H9 (cell line): ENCODE measurements around the gene FLNA. TPM values are rescaled to one million over a fixed set of nuclear protein-coding genes. Genes with fewer than 3 reads are reported as not detected.

ENCODE experiments used
- DNase-seq: peaks from one replicate; pipeline ENCODE4 v3.0.0-alpha.2; 2017
- H2AFZ ChIP-seq: one replicate; pipeline ENCODE4 v1.6.1; 2013; ENCODE audit warnings: mild to moderate bottlenecking, low read length, control low read depth, moderate library complexity
- H2AK5ac ChIP-seq: 2 replicates; pipeline ENCODE4 v1.6.1; 2013; ENCODE audit warnings: low read length, control low read depth, mixed read lengths; ENCODE audit not compliant: insufficient read length
- H2BK120ac ChIP-seq: one replicate; pipeline ENCODE4 v1.6.1; 2013; ENCODE audit warnings: low read depth, mild to moderate bottlenecking, low read length, control low read depth, inconsistent platforms; ENCODE audit not compliant: poor library complexity, severe bottlenecking
- H2BK12ac ChIP-seq: 2 replicates; pipeline ENCODE4 v1.6.1; 2013; ENCODE audit warnings: low read length, control low read depth, mixed read lengths, low read depth; ENCODE audit not compliant: insufficient read length
- H2BK15ac ChIP-seq: 2 replicates; pipeline ENCODE4 v1.6.1; 2013; ENCODE audit warnings: low read depth, low read length, control low read depth
- H2BK20ac ChIP-seq: one replicate; pipeline ENCODE4 v1.6.1; 2013; ENCODE audit warnings: low read depth, mild to moderate bottlenecking, low read length, control low read depth, inconsistent platforms; ENCODE audit not compliant: poor library complexity, severe bottlenecking
- H2BK5ac ChIP-seq: 2 replicates; pipeline ENCODE4 v1.6.1; 2013; ENCODE audit warnings: low read length, control low read depth, mixed read lengths; ENCODE audit not compliant: insufficient read length
- H3K14ac ChIP-seq: 2 replicates; pipeline ENCODE4 v1.6.1; 2013; ENCODE audit warnings: low read length, control low read depth; ENCODE audit not compliant: insufficient read depth
- H3K18ac ChIP-seq: 2 replicates; pipeline ENCODE4 v1.6.1; 2013; ENCODE audit warnings: low read depth, mild to moderate bottlenecking, mixed read lengths, low read length, control low read depth; ENCODE audit not compliant: insufficient read length
- H3K23ac ChIP-seq: 2 replicates; pipeline ENCODE4 v1.6.1; 2013; ENCODE audit warnings: low read length, control low read depth, mixed read lengths, low read depth; ENCODE audit not compliant: insufficient read length
- H3K23me2 ChIP-seq: 2 replicates; pipeline ENCODE4 v1.6.1; 2013; ENCODE audit warnings: low read depth, mild to moderate bottlenecking, mixed read lengths, low read length, control low read depth; ENCODE audit not compliant: insufficient read length, poor library complexity, severe bottlenecking
- H3K27ac ChIP-seq: 2 replicates; pipeline ENCODE4 v1.5.1; 2013; ENCODE audit warnings: low read length, control low read depth, mixed read lengths, low read depth; ENCODE audit not compliant: insufficient read length
- H3K27me3 ChIP-seq: 2 replicates; pipeline ENCODE4 v1.6.1; 2013; ENCODE audit warnings: low read length, control low read depth, inconsistent platforms; ENCODE audit not compliant: insufficient read depth
- H3K4ac ChIP-seq: 2 replicates; pipeline ENCODE4 v1.6.1; 2013; ENCODE audit warnings: low read depth, mild to moderate bottlenecking, control low read depth, inconsistent platforms, low read length, moderate library complexity
- H3K4me1 ChIP-seq: 2 replicates; pipeline ENCODE4 v1.6.1; 2013; ENCODE audit warnings: low read length, control low read depth, inconsistent platforms; ENCODE audit not compliant: insufficient read depth
- H3K4me2 ChIP-seq: 2 replicates; pipeline ENCODE4 v1.6.1; 2013; ENCODE audit warnings: low read length, control low read depth, mixed read lengths; ENCODE audit not compliant: insufficient read length, insufficient read depth
- H3K56ac ChIP-seq: 2 replicates; pipeline ENCODE4 v1.6.1; 2013; ENCODE audit warnings: low read depth, mild to moderate bottlenecking, mixed read lengths, low read length, control low read depth; ENCODE audit not compliant: insufficient read length
- H3K79me1 ChIP-seq: 2 replicates; pipeline ENCODE4 v1.6.1; 2013; ENCODE audit warnings: low read depth, mild to moderate bottlenecking, moderate library complexity, low read length, control low read depth, inconsistent platforms; ENCODE audit not compliant: insufficient read depth, poor library complexity, severe bottlenecking
- H3K79me2 ChIP-seq: 2 replicates; pipeline ENCODE4 v1.6.1; 2013; ENCODE audit warnings: low read length, control low read depth, inconsistent platforms; ENCODE audit not compliant: insufficient read depth
- H3K9ac ChIP-seq: 2 replicates; pipeline ENCODE4 v1.6.1; 2013; ENCODE audit warnings: low read length, control low read depth, mixed read lengths; ENCODE audit not compliant: insufficient read length; ENCODE audit errors: extremely low read depth
- H3K9me3 ChIP-seq: one replicate; pipeline ENCODE4 v1.6.1; 2013; ENCODE audit warnings: low read depth, low read length, inconsistent platforms; ENCODE audit not compliant: control insufficient read depth
- H3T11ph ChIP-seq: one replicate; pipeline ENCODE4 v1.6.1; 2013; ENCODE audit warnings: mild to moderate bottlenecking, low read length, control low read depth, inconsistent platforms
- H4K20me1 ChIP-seq: one replicate; pipeline ENCODE4 v1.6.1; 2013; ENCODE audit not compliant: control insufficient read depth, insufficient read length, insufficient read depth
- H4K5ac ChIP-seq: 2 replicates; pipeline ENCODE4 v1.6.1; 2013; ENCODE audit warnings: low read depth, mild to moderate bottlenecking, mixed read lengths, low read length, control low read depth; ENCODE audit not compliant: insufficient read length
- H4K8ac ChIP-seq: replicated peaks from 2 replicates; pipeline ENCODE4 v1.6.1; 2013; ENCODE audit warnings: low read length, control low read depth, mixed read lengths, low read depth; ENCODE audit not compliant: insufficient read length
- H4K91ac ChIP-seq: 2 replicates; pipeline ENCODE4 v1.6.1; 2013; ENCODE audit warnings: low read depth, mild to moderate bottlenecking, moderate library complexity, mixed read lengths, low read length, control low read depth; ENCODE audit not compliant: insufficient read length
- H3K27ac Mint-ChIP-seq, 3 experiments: 2 replicates in 2 of 3; 3 replicates in 1 of 3; pipeline ENCODE4 v1.8.0; 2020 to 2021; ENCODE audit warnings: mixed read lengths in 3 of 3, mild to moderate bottlenecking in 1 of 3, moderate library complexity in 1 of 3
- H3K27me3 Mint-ChIP-seq: 2 replicates; pipeline ENCODE4 v1.8.0; 2021; ENCODE audit warnings: low read depth, mild to moderate bottlenecking, moderate library complexity, mixed read lengths
- H3K36me3 Mint-ChIP-seq, 3 experiments: 2 replicates in 2 of 3; 3 replicates in 1 of 3; pipeline ENCODE4 v1.8.0; 2020 to 2021; ENCODE audit warnings: low read depth in 3 of 3, mixed read lengths in 3 of 3; ENCODE audit not compliant: insufficient read depth in 1 of 3
- H3K4me1 Mint-ChIP-seq, 2 experiments: 2 replicates each; pipeline ENCODE4 v1.8.0; 2020; ENCODE audit warnings: mixed read lengths in 2 of 2
- H3K4me3 Mint-ChIP-seq, 2 experiments: 2 replicates in 1 of 2; 3 replicates in 1 of 2; pipeline ENCODE4 v1.8.0; 2020 to 2021; ENCODE audit warnings: mild to moderate bottlenecking in 2 of 2, mixed read lengths in 2 of 2, moderate library complexity in 1 of 2
- H3K9me3 Mint-ChIP-seq, 2 experiments: 2 replicates in 1 of 2; 3 replicates in 1 of 2; pipeline ENCODE4 v1.8.0; 2020; ENCODE audit warnings: mild to moderate bottlenecking in 2 of 2, mixed read lengths in 2 of 2, moderate library complexity in 1 of 2
- WGBS: extraction: QIAGEN DNeasy Blood & Tissue Kit; methylation state at CpG from one replicate; pipeline ENCODE4 v1.1.7; 2013; ENCODE audit warnings: missing lambda C conversion rate, low lambda C conversion rate, mixed read lengths; ENCODE audit not compliant: insufficient read length; ENCODE audit errors: extremely low coverage; 5-methylcytosine and 5-hydroxymethylcytosine counted together
- total RNA-seq: library from RNA; stranded (reverse); gene quantifications from 2 replicates; pipeline ENCODE4 v1.2.1, GENCODE V29; 2021
- TF ChIP-seq, protein P1 (sequence below): fragments of 200-600 bp; sonication (generic); conservative IDR thresholded peaks from 3 replicates; pipeline ENCODE4 v1.8.0; 2021; ENCODE audit warnings: antibody characterized with exemption, mild to moderate bottlenecking

Gene FLNA
- total RNA-seq, 1 experiment from 2014 or later = 957 TPM

DNA sequence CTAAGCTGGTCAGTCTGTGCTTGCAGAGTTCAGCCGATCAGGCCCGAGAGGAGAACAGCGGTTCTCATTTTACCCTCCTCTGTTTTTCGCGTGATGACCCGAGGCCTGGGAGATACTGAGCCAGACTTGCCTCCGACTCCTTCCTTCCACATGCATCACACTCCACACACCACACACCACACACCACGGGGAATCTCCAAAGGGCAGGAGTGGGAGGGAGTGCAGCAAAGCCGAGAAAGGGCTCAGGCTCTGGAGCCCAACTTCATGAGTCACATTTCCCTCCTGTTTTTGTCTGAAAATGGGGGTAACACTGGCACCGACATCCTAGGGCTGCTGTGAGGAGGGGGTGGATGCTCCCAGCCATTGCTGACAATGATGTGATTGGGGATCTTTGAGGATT lies 39.9 kb downstream of the FLNA start:
- H2BK120ac ChIP-seq = no peak overlapping the region
- no peak overlapping the region for H3K27ac ChIP-seq
- no peak overlapping the region for H2BK5ac ChIP-seq
- no peak overlapping the region for H3K4me2 ChIP-seq
- H3K79me2 ChIP-seq = no peaks in the 10 kb centered on the region
- no peak overlapping the region for H3K18ac ChIP-seq
- H2BK20ac ChIP-seq = no peak overlapping the region
- H3K56ac ChIP-seq = no peak overlapping the region
- Mint-ChIP-seq H3K27ac (no peak overlapping the region), H3K4me3 (no peak overlapping the region; a peak in 1 of 5 replicates), H3K36me3 (peaks cover 0 to 6% (median 2%) of the 10 kb centered on the region in 3 experiments; a peak in 3 of 7 replicates), H3K27me3 (peaks cover 7% of the 10 kb centered on the region), H3K4me1 (peaks cover 3 to 4% of the 10 kb centered on the region in 2 experiments; a peak in 3 of 4 replicates), H3K9me3 (peaks cover 58 to 64% of the 10 kb centered on the region in 2 experiments)
- TF ChIP-seq, protein P1, sequence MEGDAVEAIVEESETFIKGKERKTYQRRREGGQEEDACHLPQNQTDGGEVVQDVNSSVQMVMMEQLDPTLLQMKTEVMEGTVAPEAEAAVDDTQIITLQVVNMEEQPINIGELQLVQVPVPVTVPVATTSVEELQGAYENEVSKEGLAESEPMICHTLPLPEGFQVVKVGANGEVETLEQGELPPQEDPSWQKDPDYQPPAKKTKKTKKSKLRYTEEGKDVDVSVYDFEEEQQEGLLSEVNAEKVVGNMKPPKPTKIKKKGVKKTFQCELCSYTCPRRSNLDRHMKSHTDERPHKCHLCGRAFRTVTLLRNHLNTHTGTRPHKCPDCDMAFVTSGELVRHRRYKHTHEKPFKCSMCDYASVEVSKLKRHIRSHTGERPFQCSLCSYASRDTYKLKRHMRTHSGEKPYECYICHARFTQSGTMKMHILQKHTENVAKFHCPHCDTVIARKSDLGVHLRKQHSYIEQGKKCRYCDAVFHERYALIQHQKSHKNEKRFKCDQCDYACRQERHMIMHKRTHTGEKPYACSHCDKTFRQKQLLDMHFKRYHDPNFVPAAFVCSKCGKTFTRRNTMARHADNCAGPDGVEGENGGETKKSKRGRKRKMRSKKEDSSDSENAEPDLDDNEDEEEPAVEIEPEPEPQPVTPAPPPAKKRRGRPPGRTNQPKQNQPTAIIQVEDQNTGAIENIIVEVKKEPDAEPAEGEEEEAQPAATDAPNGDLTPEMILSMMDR = no peak
- no peak for DNase-seq
- H2BK12ac ChIP-seq = no peak overlapping the region
- no peak overlapping the region for H3K9ac ChIP-seq
- H3K4ac ChIP-seq = no peak overlapping the region
- H4K20me1 ChIP-seq = no peaks in the 10 kb centered on the region
- H3K23me2 ChIP-seq = no peaks in the 10 kb centered on the region
- H3K9me3 ChIP-seq = peaks cover 26% of the 10 kb centered on the region
- no peak overlapping the region for H4K8ac ChIP-seq
- no peak overlapping the region for H2BK15ac ChIP-seq
- no peak overlapping the region for H2AFZ ChIP-seq
- no peak overlapping the region for H2AK5ac ChIP-seq
- H3K4me1 ChIP-seq = no peaks in the 10 kb centered on the region
- no peak overlapping the region for H3T11ph ChIP-seq
- no peaks in the 10 kb centered on the region for H3K27me3 ChIP-seq
- WGBS = no CpG with 5 or more reads among the region's 10 CpGs
- no peak overlapping the region for H3K14ac ChIP-seq
- H4K5ac ChIP-seq = no peak overlapping the region
- H3K79me1 ChIP-seq = no peaks in the 10 kb centered on the region
- no peak overlapping the region for H3K23ac ChIP-seq
- H4K91ac ChIP-seq = no peak overlapping the region
